GM18511 (cell line): ENCODE results near the gene BATF.
"Not testable (repeated sequence)": the region's sequence is repeated elsewhere in the genome, so short reads cannot be mapped to it uniquely, and the experiment has no call there.

ENCODE experiments used
- ATAC-seq: cut with Tn5 transposase; IDR thresholded peaks from one replicate; pipeline ENCODE4 v1.9.1; 2021; ENCODE audit warnings: mild to moderate bottlenecking, moderate library complexity; ENCODE audit not compliant: unreplicated experiment

BATF gene

GRCh38 chr14:75522224-75522982 is at the start of gene BATF:
Gene BATF (plus strand): TSS chr14:75522469. CDS start chr14:75522683, 214 bp downstream.
- peak; percentile 83 for ATAC-seq

GRCh38 chr14:75474127-75474526 is 48.1 kb upstream of the BATF start:
- ATAC-seq: not testable (repeated sequence)

GRCh38 chr14:75476274-75476995 is 45.8 kb upstream of the BATF start:
- no peak for ATAC-seq

GRCh38 chr14:75477881-75478280 is 44.4 kb upstream of the BATF start:
- no peak for ATAC-seq

GRCh38 chr14:75479770-75480600 is 42.3 kb upstream of the BATF start:
- no peak for ATAC-seq

GRCh38 chr14:75482366-75482765 is 39.9 kb upstream of the BATF start:
- no peak for ATAC-seq

GRCh38 chr14:75484711-75485429 is 37.4 kb upstream of the BATF start:
- ATAC-seq: no peak

GRCh38 chr14:75486318-75486717 is 36.0 kb upstream of the BATF start:
- no peak for ATAC-seq

- peak; percentile 86 for ATAC-seq
Measured at GRCh38 chr14:75487155-75487671, 35.1 kb upstream of the BATF start.

- no peak for ATAC-seq
Measured at GRCh38 chr14:75489480-75489837, 32.8 kb upstream of the BATF start.

GRCh38 chr14:75491376-75491978 is 30.8 kb upstream of the BATF start:
- no peak for ATAC-seq

GRCh38 chr14:75492832-75493591 is 29.3 kb upstream of the BATF start:
- ATAC-seq: no peak

GRCh38 chr14:75493592-75494087 is 28.6 kb upstream of the BATF start:
- ATAC-seq: no peak

GRCh38 chr14:75494896-75495295 is 27.4 kb upstream of the BATF start:
- no peak for ATAC-seq

GRCh38 chr14:75495399-75495798 is 26.9 kb upstream of the BATF start:
- no peak for ATAC-seq

- no peak for ATAC-seq
Measured at GRCh38 chr14:75495882-75496281, 26.4 kb upstream of the BATF start.

GRCh38 chr14:75496755-75497154 is 25.5 kb upstream of the BATF start:
- ATAC-seq: no peak

GRCh38 chr14:75497191-75497590 is 25.1 kb upstream of the BATF start:
- peak; percentile 48 for ATAC-seq

- no peak for ATAC-seq
Measured at GRCh38 chr14:75497701-75498100, 24.6 kb upstream of the BATF start.
